LNCaP clone FGC (cell line): ENCODE results near the gene TMEM184A.

Experiments used
- DNase-seq: peaks from one replicate; pipeline ENCODE4 v3.0.0-alpha.2; 2011; ENCODE audit warnings: low read depth
- H3K4me3 ChIP-seq: 2 replicates; pipeline ENCODE4 v1.5.1; 2011; ENCODE audit warnings: mild to moderate bottlenecking, low read depth, low read length, control low read depth
- CTCF ChIP-seq: IDR thresholded peaks from 2 replicates; pipeline ENCODE4 v1.5.1; 2012; ENCODE audit warnings: mild to moderate bottlenecking; ENCODE audit not compliant: control insufficient read depth, insufficient read depth; ENCODE audit errors: extremely low read depth

TMEM184A gene

GRCh38 chr7:1503816-1504775 lies 51.9 kb downstream of the TMEM184A start, which contains the start of gene INTS1:
TSS of gene INTS1 (minus strand) at chr7:1504389. CDS start at chr7:1503960, 429 bp downstream.
- DNase-seq = peak; percentile 90
- peak; percentile 85 for TF ChIP-seq CTCF
- H3K4me3 ChIP-seq = peak within 1 kb of the TSS; percentile 100

- TF ChIP-seq CTCF = no peak
- no peak for DNase-seq
- H3K4me3 ChIP-seq = peak overlapping the region; percentile 100
These were observed 52.6 kb downstream of the TMEM184A start for GRCh38 chr7:1503390-1503789.

- no peak for DNase-seq
- H3K4me3 ChIP-seq = peak overlapping the region; percentile 100
- no peak for TF ChIP-seq CTCF
These were observed 53.2 kb downstream of the TMEM184A start for GRCh38 chr7:1502845-1503244.

GRCh38 chr7:1501487-1502270 lies 54.3 kb downstream of the TMEM184A start:
- H3K4me3 ChIP-seq = no peak overlapping the region
- DNase-seq = no peak
- no peak for TF ChIP-seq CTCF

- TF ChIP-seq CTCF = no peak
- no peak for DNase-seq
- H3K4me3 ChIP-seq = no peak overlapping the region
These were observed 55.8 kb downstream of the TMEM184A start for GRCh38 chr7:1500064-1500807.

- no peak for DNase-seq
- no peak for TF ChIP-seq CTCF
- H3K4me3 ChIP-seq = no peak overlapping the region
These were observed 56.5 kb downstream of the TMEM184A start for GRCh38 chr7:1499367-1500029.
